Measurements from ENCODE around the gene SMIM13. TPM values are rescaled to one million over a fixed set of nuclear protein-coding genes. Genes with fewer than 3 reads are reported as not detected.

Gene SMIM13
- total and polyA plus RNA-seq, 2 donors (not counting 3 experiments of a cell fraction or from before 2014, with no cell fraction given), result 3.2 to 14.7 TPM

- H3K4me2 ChIP-seq (ENCODE audit: insufficient read depth, low read length), result no peak overlapping the region
- CTCF ChIA-PET, result interaction anchor here (6.0 kb wide), 1 partner anchor 108 kb away, joined by 43 read pairs; no protein-coding TSS in a partner anchor
- H3K9me1 ChIP-seq (replicated peaks; ENCODE audit: control insufficient read depth, extremely low read depth, insufficient read depth, low read length), result no peaks in the 10 kb centered on the region
- no peak overlapping the region for H3K9ac ChIP-seq (replicated peaks; ENCODE audit: extremely low read depth, insufficient read depth, low read length)
- DNase-seq (ENCODE audit: low read depth, low spot score), result no peak
- H3K9me3 ChIP-seq (replicated peaks; ENCODE audit: control insufficient read depth, insufficient read depth, low read length), result no peaks in the 10 kb centered on the region
- dilution Hi-C loops (cut with MboI; ENCODE audit: extremely low pct_ligation_motif_present, low sequenced_read_pairs), result no loop called here
- TF ChIP-seq FOS (IDR thresholded peaks at IDR 0.05; ENCODE audit: borderline replicate concordance, insufficient read depth, low read length) (no peak), MAX (IDR thresholded peaks at IDR 0.05; ENCODE audit: insufficient read depth, insufficient read length) (no peak), EZH2 (IDR thresholded peaks at IDR 0.05; ENCODE audit: borderline replicate concordance, low read depth, low read length, severe bottlenecking) (no peak), CTCF (IDR thresholded peaks at IDR 0.05; ENCODE audit: extremely low read depth in 1 of 2, insufficient read depth in 1 of 2, low read depth in 1 of 2, low read length in 2 of 2) (no peak)
- no TSS peak for BruUV-seq (replicated peaks)
- H3K4me3 ChIP-seq (replicated peaks in 1 of 3; ENCODE audit: insufficient read depth in 1 of 3, low read depth in 1 of 3, low read length in 3 of 3), result no peak overlapping the region
- H3K79me2 ChIP-seq (ENCODE audit: control insufficient read depth, insufficient read depth, low read length), result no peaks in the 10 kb centered on the region
- H2AFZ ChIP-seq (ENCODE audit: low read depth, low read length), result no peak overlapping the region
- FAIRE-seq, result no peak
- H3K36me3 ChIP-seq (ENCODE audit: control insufficient read depth in 2 of 2, extremely low read depth in 1 of 2, insufficient read depth in 2 of 2, low read length in 2 of 2), result no peaks in the 10 kb centered on the region
- POLR2A ChIA-PET, result no interaction called here
- intact Hi-C loops (cut with micrococcal nuclease), result no loop called here
- H3K27ac ChIP-seq (ENCODE audit: insufficient read depth, low read depth, low read length), result no peak overlapping the region
- H3K4me1 ChIP-seq (ENCODE audit: control insufficient read depth, extremely low read depth, insufficient read depth, low read length), result no peaks in the 10 kb centered on the region
- H3K27me3 ChIP-seq (ENCODE audit: control insufficient read depth in 2 of 2, insufficient read depth in 2 of 2, low read length in 2 of 2), result peaks cover 0 to 3% of the 10 kb centered on the region in 2 experiments
- H4K20me1 ChIP-seq (replicated peaks; ENCODE audit: control insufficient read depth, extremely low read depth, insufficient read depth, low read length), result no peaks in the 10 kb centered on the region
These were observed 30.9 kb upstream of the SMIM13 start for GRCh38 chr6:11062715-11063114.

- Histone ChIP-seq H3K36me3 (ENCODE audit: control insufficient read depth in 2 of 2, extremely low read depth in 1 of 2, insufficient read depth in 2 of 2, low read length in 2 of 2) (no peaks in the 10 kb centered on the region), H3K27me3 (ENCODE audit: control insufficient read depth in 2 of 2, insufficient read depth in 2 of 2, low read length in 2 of 2) (peaks cover 0 to 3% of the 10 kb centered on the region in 2 experiments), H3K4me2 (ENCODE audit: insufficient read depth, low read length) (no peak overlapping the region), H3K79me2 (ENCODE audit: control insufficient read depth, insufficient read depth, low read length) (no peaks in the 10 kb centered on the region), H3K27ac (ENCODE audit: insufficient read depth, low read depth, low read length) (no peak overlapping the region), H2AFZ (ENCODE audit: low read depth, low read length) (no peak overlapping the region), H3K4me3 (replicated peaks in 1 of 3; ENCODE audit: insufficient read depth in 1 of 3, low read depth in 1 of 3, low read length in 3 of 3) (no peak overlapping the region), H3K9me3 (replicated peaks; ENCODE audit: control insufficient read depth, insufficient read depth, low read length) (no peaks in the 10 kb centered on the region), H3K9me1 (replicated peaks; ENCODE audit: control insufficient read depth, extremely low read depth, insufficient read depth, low read length) (no peaks in the 10 kb centered on the region), H3K4me1 (ENCODE audit: control insufficient read depth, extremely low read depth, insufficient read depth, low read length) (no peaks in the 10 kb centered on the region), H3K9ac (replicated peaks; ENCODE audit: extremely low read depth, insufficient read depth, low read length) (no peak overlapping the region), H4K20me1 (replicated peaks; ENCODE audit: control insufficient read depth, extremely low read depth, insufficient read depth, low read length) (no peaks in the 10 kb centered on the region)
- FAIRE-seq, result no peak
- no TSS peak for BruUV-seq (replicated peaks)
- CTCF ChIA-PET, result interaction anchor here (0.8 to 6.0 kb wide), 7 partner anchors 8 to 586 kb away, joined by 3 to 43 read pairs (median 3); no protein-coding TSS in a partner anchor
- no peak for TF ChIP-seq MAX (IDR thresholded peaks at IDR 0.05; ENCODE audit: insufficient read depth, insufficient read length)
- no peak for TF ChIP-seq CTCF (IDR thresholded peaks at IDR 0.05; ENCODE audit: extremely low read depth in 1 of 2, insufficient read depth in 1 of 2, low read depth in 1 of 2, low read length in 2 of 2)
- no peak for TF ChIP-seq MYC (IDR thresholded peaks at IDR 0.05; ENCODE audit: low read depth, low read length)
- no peak for TF ChIP-seq POLR2A (IDR thresholded peaks at IDR 0.05; ENCODE audit: low read depth, low read length)
- no peak for TF ChIP-seq EZH2 (IDR thresholded peaks at IDR 0.05; ENCODE audit: borderline replicate concordance, low read depth, low read length, severe bottlenecking)
- TF ChIP-seq JUN (IDR thresholded peaks at IDR 0.05; ENCODE audit: borderline replicate concordance, insufficient read depth, insufficient read length, low read depth), result no peak
- TF ChIP-seq GATA2 (IDR thresholded peaks at IDR 0.05; ENCODE audit: insufficient read depth, insufficient read length, low read depth, low read length), result no peak
- POLR2A ChIA-PET, result no interaction called here
- dilution Hi-C loops (cut with MboI; ENCODE audit: extremely low pct_ligation_motif_present, low sequenced_read_pairs), result no loop called here
- intact Hi-C loops (cut with micrococcal nuclease), result no loop called here
- no peak for DNase-seq (ENCODE audit: low read depth, low spot score)
These were observed 28.8 kb upstream of the SMIM13 start for GRCh38 chr6:11064836-11065235.
